Astrocyte (in vitro differentiated cells and primary cell): ENCODE results near the gene TMPRSS12.

Experiments
- EZH2 ChIP-seq: IDR thresholded peaks from 2 replicates; pipeline ENCODE4 v1.6.1; 2012; ENCODE audit warnings: mild to moderate bottlenecking, low read length, inconsistent platforms; ENCODE audit not compliant: insufficient read depth
- TF ChIP-seq, protein P1 (sequence below): IDR thresholded peaks from 2 replicates; pipeline ENCODE4 v1.5.1; 2011; ENCODE audit warnings: low read depth, mild to moderate bottlenecking, inconsistent platforms, low read length, moderate library complexity; ENCODE audit not compliant: insufficient read depth

DNA sequence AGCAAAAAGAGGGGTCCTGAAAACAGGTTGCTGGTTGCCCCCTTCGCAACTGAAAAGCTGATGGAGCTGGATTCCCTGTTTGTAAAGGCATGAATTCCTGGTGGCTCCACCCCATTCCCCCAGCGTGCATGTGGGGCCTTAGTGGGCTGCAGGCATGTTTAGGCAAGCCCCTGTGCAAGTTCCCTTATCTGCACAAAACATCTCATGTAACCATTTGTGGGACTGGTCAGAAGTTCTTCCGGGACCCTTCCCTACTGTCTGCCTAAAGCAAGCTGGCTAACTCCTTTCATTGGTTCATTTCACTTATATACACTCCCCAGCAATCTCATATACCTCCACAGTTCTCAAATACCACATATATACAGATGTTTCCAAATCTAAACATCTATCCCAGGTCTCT, 85.7 kb downstream of the TMPRSS12 start:
- TF ChIP-seq, protein P1, sequence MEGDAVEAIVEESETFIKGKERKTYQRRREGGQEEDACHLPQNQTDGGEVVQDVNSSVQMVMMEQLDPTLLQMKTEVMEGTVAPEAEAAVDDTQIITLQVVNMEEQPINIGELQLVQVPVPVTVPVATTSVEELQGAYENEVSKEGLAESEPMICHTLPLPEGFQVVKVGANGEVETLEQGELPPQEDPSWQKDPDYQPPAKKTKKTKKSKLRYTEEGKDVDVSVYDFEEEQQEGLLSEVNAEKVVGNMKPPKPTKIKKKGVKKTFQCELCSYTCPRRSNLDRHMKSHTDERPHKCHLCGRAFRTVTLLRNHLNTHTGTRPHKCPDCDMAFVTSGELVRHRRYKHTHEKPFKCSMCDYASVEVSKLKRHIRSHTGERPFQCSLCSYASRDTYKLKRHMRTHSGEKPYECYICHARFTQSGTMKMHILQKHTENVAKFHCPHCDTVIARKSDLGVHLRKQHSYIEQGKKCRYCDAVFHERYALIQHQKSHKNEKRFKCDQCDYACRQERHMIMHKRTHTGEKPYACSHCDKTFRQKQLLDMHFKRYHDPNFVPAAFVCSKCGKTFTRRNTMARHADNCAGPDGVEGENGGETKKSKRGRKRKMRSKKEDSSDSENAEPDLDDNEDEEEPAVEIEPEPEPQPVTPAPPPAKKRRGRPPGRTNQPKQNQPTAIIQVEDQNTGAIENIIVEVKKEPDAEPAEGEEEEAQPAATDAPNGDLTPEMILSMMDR, result no peak
- no peak for TF ChIP-seq EZH2
